NB4 (cell line): ENCODE results near the gene MEGF9.
"Not testable (repeated sequence)": the region's sequence is repeated elsewhere in the genome, so short reads cannot be mapped to it uniquely, and the experiment has no call there.

ENCODE experiments used
- DNase-seq: peaks from one replicate; pipeline ENCODE4 v3.0.0; 2010; ENCODE audit warnings: low read depth
- H3K4me3 ChIP-seq: one replicate; pipeline ENCODE4 v1.5.1; 2011; ENCODE audit warnings: mild to moderate bottlenecking, low read depth, low read length, moderate library complexity
- CTCF ChIP-seq: IDR thresholded peaks from one replicate; pipeline ENCODE4 v1.5.1; 2012; ENCODE audit warnings: low read depth, low read length
- MAX ChIP-seq: IDR thresholded peaks from 2 replicates; pipeline ENCODE4 v1.6.1; 2011; ENCODE audit warnings: low read depth, low read length
- MYC ChIP-seq: IDR thresholded peaks from 2 replicates; pipeline ENCODE4 v1.6.1; 2011; ENCODE audit warnings: low read depth, low read length
- POLR2A ChIP-seq: IDR thresholded peaks from 2 replicates; pipeline ENCODE4 v1.6.1; 2011; ENCODE audit warnings: mild to moderate bottlenecking; ENCODE audit not compliant: insufficient read length; ENCODE audit errors: extremely low read depth

MEGF9 gene

GRCh38 chr9:120756531-120756930 lies 42.3 kb upstream of the MEGF9 start:
- H3K4me3 ChIP-seq = no peak overlapping the region
- TF ChIP-seq CTCF = no peak
- TF ChIP-seq MAX = no peak
- TF ChIP-seq MYC = no peak
- no peak for TF ChIP-seq POLR2A
- no peak for DNase-seq

GRCh38 chr9:120755810-120756434 lies 41.7 kb upstream of the MEGF9 start:
- peak; percentile 59 for DNase-seq
- TF ChIP-seq MAX (no peak), CTCF (peak; percentile 88), MYC (no peak)
- H3K4me3 ChIP-seq = no peak overlapping the region

- DNase-seq = no peak
- no peak overlapping the region for H3K4me3 ChIP-seq
Measured at GRCh38 chr9:120755044-120755443, 40.8 kb upstream of the MEGF9 start.

GRCh38 chr9:120750421-120750820 lies 36.2 kb upstream of the MEGF9 start:
- TF ChIP-seq MAX (no peak), MYC (no peak), POLR2A (no peak), CTCF (no peak)
- no peak overlapping the region for H3K4me3 ChIP-seq
- no peak for DNase-seq

More at GRCh38 chr9:120755044-120755443, 40.8 kb upstream of the MEGF9 start:
- no peak for TF ChIP-seq CTCF
- TF ChIP-seq POLR2A = no peak
- TF ChIP-seq MYC = no peak
- TF ChIP-seq MAX = no peak

- not testable (repeated sequence) for DNase-seq, H3K4me3 ChIP-seq
Measured at GRCh38 chr9:120746366-120746765, 32.1 kb upstream of the MEGF9 start.

- TF ChIP-seq MYC = no peak
- no peak for TF ChIP-seq CTCF
- no peak for TF ChIP-seq MAX
- TF ChIP-seq POLR2A = no peak
- no peak overlapping the region for H3K4me3 ChIP-seq
- no peak for DNase-seq
Measured at GRCh38 chr9:120745278-120745677, 31.0 kb upstream of the MEGF9 start.
